DLD1 (cell line): ENCODE measurements around the gene GPATCH2.

Source experiments
- in situ Hi-C: cut with HindIII; loops from 2 replicates; pipeline ENCODE4 v1.10.0; 2017; ENCODE audit warnings: low sequenced_read_pairs

Gene GPATCH2

GRCh38 chr1:217630711-217631591, at the start of gene GPATCH2, which contains the start of gene SPATA17:
Gene GPATCH2, minus strand, starts transcription at chr1:217631090. Its CDS starts 119 bp downstream, at chr1:217630971.
Gene SPATA17, plus strand, starts transcription at chr1:217631344. Its CDS starts 35 bp downstream, at chr1:217631379.
- in situ Hi-C loops, result no loop called here

DNA sequence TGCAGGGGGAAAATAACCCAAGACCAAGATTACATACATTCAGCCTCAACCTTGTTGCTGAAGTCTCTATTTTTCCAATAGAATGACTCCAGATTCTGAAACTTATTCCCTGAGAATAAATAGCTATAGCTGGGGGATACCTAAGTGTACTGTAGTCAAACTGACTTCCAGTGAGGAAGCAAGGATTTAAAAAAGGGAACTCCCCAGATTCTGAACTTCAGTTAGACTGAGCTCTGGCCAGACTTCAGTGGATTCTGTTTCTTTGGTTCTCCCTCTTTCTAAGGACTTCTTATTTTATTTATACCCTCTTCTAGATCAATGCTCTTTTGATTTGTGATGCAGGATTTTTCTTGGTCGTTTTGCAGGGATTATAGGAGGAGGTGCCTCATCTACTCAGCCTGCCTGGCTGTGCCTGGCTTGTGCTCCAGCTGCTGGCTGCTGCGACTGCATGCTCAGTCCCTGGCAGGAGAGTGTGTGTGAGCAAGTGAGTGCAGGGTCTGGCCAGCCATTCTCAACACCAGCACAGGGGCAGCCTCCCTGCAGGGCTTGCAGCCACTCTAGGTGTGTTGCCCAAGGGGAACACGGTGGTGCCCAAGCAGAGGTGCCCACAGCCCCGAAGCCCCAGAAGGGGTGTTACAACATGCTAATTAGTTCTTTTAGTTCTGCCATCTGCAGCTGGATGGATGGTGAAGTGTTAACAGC, 43.3 kb upstream of the GPATCH2 start:
- in situ Hi-C loops, result no loop called here

GRCh38 chr1:217673387-217673786, 42.5 kb upstream of the GPATCH2 start:
- in situ Hi-C loops, result no loop called here

- in situ Hi-C loops, result no loop called here
These were observed 37.6 kb upstream of the GPATCH2 start for GRCh38 chr1:217668351-217668940.

GRCh38 chr1:217661407-217661806, 30.5 kb upstream of the GPATCH2 start:
- in situ Hi-C loops, result no loop called here

GRCh38 chr1:217660353-217661062, 29.6 kb upstream of the GPATCH2 start:
- in situ Hi-C loops, result no loop called here

DNA sequence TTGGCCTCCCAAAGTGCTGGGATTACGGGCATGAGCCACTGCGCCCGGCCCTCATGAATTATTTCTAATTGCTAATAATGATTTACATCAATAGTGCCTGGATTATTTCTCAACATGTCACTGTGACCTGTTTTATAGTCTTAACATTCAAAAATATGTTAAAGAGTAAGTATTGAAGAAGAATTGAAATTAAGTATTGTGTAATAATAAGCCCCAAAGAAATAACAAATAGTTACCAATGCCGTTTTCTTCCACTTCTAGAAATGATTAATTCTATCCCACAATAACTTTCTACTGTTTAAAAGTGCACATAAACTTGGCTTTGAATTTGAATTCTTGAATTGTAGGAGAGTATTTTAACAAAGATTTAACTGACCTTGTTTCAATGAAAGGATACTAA, 19.8 kb upstream of the GPATCH2 start:
- in situ Hi-C loops, result no loop called here

DNA sequence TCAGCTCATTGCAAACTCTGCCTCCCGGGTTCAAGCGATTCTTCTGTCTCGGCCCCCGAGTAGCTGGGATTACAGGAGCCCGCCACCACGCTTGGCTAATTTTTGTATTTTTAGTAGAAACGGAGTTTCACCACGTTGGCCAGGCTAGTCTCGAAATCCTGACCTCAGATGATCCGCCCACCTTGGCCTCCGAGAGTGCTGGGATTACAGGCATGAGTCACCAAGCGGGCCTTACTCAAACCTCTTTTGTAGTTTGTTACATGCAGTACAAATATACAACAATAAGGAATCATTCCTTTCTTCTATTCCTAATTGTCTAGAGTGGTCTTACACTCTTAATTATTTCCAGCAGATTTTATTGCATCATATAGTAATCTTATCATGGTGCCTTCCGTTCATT, 16.9 kb upstream of the GPATCH2 start:
- in situ Hi-C loops, result no loop called here

DNA sequence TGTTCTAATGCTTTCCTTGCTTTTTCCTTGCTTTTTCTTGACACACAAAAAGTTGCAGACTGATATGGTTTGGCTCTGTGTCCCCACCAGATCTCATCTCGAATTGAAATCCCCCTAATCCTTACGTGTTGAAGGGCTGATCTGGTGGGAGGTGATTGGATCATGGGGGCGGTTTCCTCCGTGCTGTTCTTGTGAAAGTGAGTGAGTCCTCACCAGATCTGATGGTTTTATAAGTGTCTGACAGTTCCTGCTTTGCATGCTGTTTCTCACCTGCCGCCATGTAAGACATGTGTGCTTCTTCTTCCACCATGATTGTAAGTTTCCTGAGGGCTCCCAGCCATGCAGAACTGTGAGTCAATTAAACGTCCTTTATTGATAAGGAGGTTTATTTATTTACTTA, 11.6 kb upstream of the GPATCH2 start:
- in situ Hi-C loops, result no loop called here

DNA sequence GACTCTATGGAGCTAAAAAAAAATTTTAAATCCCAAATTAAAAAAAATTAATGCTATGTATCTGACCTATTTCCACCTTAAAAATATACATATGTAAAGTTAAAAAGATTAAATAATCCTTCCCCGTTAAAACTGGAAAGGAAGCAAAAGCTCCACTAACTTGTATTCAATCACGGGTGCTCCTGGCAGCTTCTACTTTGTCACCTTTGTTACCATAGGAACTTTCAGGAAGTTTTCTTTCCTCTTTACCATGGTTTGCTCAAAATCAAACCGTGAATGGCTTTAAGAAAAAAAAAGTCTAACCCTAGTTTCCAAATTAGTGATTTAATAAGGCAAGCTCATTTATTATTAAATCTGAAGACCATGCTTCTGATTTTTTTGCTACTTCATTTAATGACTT, 3.5 kb downstream of the GPATCH2 start:
- in situ Hi-C loops, result no loop called here

DNA sequence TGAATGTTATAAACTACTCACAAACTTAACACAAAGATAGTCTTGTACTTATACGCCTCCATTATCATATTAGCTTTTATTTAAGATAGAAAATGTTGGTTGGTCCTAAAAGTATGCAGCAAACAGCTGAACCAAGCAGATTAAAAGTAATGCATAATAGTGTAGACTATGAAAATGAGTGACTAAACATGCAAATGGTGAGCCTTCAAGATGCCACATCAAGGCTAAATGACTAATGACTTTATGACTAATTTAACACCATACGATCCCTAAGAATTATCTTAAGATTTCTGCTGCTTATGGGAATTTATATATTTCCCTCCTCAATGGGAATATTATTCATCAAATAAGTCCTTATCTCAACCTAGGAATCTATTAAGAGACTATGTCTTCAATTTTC, 4.6 kb downstream of the GPATCH2 start:
- in situ Hi-C loops, result no loop called here

DNA sequence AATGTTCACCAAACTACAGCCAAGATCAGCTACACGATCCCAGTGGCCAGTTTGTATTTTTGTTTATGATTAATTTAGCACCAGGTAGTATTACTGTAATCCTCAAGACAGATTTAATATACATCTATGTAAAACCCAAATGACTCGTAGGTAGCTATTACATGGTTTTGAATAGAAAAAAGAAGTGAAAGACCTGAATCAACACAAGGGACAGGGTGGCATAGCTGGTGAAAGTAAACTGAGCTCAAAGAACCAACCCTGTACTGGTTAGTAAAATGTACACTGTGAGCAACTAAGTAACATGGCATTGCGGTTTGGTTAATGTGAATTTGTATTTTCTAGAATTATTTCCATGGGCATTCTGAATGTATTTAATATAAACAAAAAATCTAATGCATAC, 8.8 kb downstream of the GPATCH2 start:
- in situ Hi-C loops, result no loop called here

GRCh38 chr1:217620814-217621213, 10.1 kb downstream of the GPATCH2 start:
- in situ Hi-C loops, result no loop called here

DNA sequence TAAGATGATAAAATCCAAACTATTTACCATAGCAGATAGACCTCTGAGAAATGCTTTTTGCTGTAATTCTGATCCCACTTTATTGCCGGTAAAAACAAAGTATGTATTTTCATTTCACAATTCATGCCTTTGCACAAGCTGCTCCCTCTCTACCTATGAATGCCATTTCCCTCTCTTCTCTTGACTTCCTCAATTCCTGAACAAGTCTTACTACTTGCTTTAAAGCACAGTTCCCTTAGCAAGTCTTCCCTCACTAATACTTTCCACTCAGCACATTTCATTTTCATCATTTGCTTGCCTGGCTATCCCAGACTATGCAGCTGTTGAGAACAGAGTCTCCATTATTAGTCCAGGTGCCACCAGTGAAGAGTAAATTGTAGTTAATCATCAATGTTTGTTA, 13.8 kb downstream of the GPATCH2 start:
- in situ Hi-C loops, result no loop called here

DNA sequence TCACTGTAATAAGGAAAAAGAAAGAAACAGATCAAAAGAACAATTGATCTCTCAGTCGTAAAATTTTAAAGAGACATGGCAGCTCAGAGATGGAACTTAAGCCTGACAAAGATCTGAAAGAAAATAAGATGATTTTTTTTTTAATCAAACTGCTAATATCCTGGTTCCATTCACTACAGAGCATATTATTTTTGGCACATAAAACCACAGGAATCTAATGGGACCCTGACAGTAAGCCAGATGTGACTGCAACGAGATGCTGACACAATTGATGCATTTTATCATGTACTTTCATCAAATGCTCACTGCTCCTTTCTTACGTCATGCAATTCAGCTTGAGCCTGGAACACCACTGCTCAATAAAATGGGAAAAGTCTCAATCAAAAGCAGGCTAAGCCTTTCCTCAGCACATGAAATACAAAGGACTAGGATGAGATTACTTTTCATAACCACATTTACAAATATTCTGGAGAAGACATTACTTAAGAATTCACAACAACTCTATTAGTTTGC, 16.6 kb downstream of the GPATCH2 start:
- in situ Hi-C loops, result no loop called here

DNA sequence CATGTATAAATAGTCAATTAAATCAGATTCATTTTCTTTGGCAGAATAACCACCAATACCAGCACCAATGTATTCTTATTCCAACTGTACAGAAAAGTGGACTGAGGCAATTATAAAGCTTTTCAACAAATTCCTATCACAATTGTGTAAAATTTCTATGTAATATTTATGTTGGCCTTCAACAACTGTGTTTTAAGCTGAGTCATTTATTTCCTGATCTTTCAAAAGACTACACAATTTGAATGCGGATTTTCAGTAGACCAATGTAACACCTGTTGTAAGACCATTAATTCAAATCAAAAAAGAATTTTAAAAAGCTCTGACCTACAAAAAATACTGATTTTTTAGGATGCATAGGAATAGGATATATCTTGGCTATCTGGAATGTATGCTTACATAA, 25.5 kb downstream of the GPATCH2 start:
- in situ Hi-C loops, result no loop called here

GRCh38 chr1:217602380-217602779, 28.5 kb downstream of the GPATCH2 start:
- in situ Hi-C loops, result no loop called here

DNA sequence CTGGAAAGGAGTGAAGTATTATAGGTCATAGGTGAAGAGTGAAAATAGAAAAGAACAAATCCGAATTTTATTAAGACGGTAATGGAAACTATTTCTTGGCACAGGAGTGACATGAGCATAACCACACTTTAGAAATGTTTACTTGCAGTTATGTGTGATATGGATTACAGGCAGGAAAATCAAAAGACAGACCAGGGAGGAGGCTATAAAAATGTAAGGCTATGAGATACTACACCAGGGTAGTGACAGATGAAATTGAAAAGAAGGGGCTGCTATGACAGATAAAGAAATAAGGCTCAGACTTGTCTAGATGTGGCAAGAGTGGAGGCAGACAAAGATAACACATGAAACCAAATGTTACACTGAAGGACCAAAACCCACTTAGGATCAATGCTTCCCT, 31.7 kb downstream of the GPATCH2 start:
- in situ Hi-C loops, result no loop called here

GRCh38 chr1:217590598-217590997, 40.3 kb downstream of the GPATCH2 start:
- in situ Hi-C loops, result no loop called here

DNA sequence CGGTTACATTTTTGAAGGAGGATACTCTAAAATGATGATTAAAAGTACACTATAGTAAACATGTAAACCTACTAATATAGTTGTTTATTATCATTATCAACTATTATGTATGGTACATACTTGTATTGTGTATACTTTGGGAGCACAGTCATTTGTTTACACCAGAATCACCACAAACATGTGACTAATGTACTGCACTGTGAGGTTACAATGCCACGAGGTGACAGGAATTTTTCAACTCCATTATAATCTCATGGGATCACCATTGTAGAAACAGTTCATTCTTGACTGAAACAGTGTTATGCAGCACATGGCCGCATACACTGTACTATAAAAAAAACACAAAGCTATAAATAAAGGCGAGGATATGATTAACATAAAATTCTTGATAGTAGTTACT, 44.3 kb downstream of the GPATCH2 start:
- in situ Hi-C loops, result no loop called here

GRCh38 chr1:217585577-217585976, 45.3 kb downstream of the GPATCH2 start:
- in situ Hi-C loops, result no loop called here
